ENCODE results near the gene WDR12. TPM values are rescaled to one million over a fixed set of nuclear protein-coding genes. Genes with fewer than 3 reads are reported as not detected.

The WDR12 gene
- total RNA-seq, 1 experiment from 2014 or later = 100 TPM

- no peak overlapping the region for H3K27ac ChIP-seq (ENCODE audit: low read length)
- ChIA-PET CTCF (no interaction called here), POLR2A (no interaction called here)
- H3K4me3 ChIP-seq (ENCODE audit: low read depth in 2 of 2, low read length in 2 of 2) = no peak overlapping the region
- H3K27me3 ChIP-seq (ENCODE audit: control insufficient read depth, insufficient read depth, low read length) = no peaks in the 10 kb centered on the region
- in situ Hi-C loops (cut with HindIII; ENCODE audit: low pct_unique_long_range_greater_than_20kb, low sequenced_read_pairs) = no loop called here
- H3K36me3 ChIP-seq (ENCODE audit: control insufficient read depth, insufficient read depth, low read length) = no peaks in the 10 kb centered on the region
- ATAC-seq (no peak), DNase-seq (ENCODE audit: low read depth, low spot score) (no peak)
- H3K4me1 ChIP-seq (ENCODE audit: control insufficient read depth, insufficient read depth, low read length) = no peaks in the 10 kb centered on the region
- TF ChIP-seq CTCF (IDR thresholded peaks at IDR 0.05) (no peak), SIN3A (IDR thresholded peaks at IDR 0.05; ENCODE audit: borderline replicate concordance, insufficient read depth, low read depth, low read length) (no peak), POLR2AphosphoS5 (IDR thresholded peaks at IDR 0.05; ENCODE audit: low read depth, low read length) (no peak), TCF7L2 (IDR thresholded peaks at IDR 0.05; ENCODE audit: low read depth, low read length) (no peak), REST (IDR thresholded peaks at IDR 0.05; ENCODE audit: insufficient read depth in 1 of 2, low read depth in 2 of 2, low read length in 1 of 2) (no peak)
- intact Hi-C loops (cut with micrococcal nuclease; ENCODE audit: unreplicated experiment) = no loop called here
- BruUV-seq (replicated peaks) = no TSS peak
- no peaks in the 10 kb centered on the region; the same call in 1 of the 2 replicates for H3K9me3 ChIP-seq (ENCODE audit: control insufficient read depth, insufficient read depth, low read depth, low read length)
Measured at GRCh38 chr2:202844656-202845055, 66.8 kb downstream of the WDR12 start.

GRCh38 chr2:202842690-202843089 is 68.8 kb downstream of the WDR12 start:
- no peaks in the 10 kb centered on the region; the same call in 1 of the 2 replicates for H3K9me3 ChIP-seq (ENCODE audit: control insufficient read depth, insufficient read depth, low read depth, low read length)
- H3K4me1 ChIP-seq (ENCODE audit: control insufficient read depth, insufficient read depth, low read length) = no peaks in the 10 kb centered on the region
- H3K27me3 ChIP-seq (ENCODE audit: control insufficient read depth, insufficient read depth, low read length) = no peaks in the 10 kb centered on the region
- H3K27ac ChIP-seq (ENCODE audit: low read length) = no peak overlapping the region
- CTCF ChIA-PET = no interaction called here
- no peak for TF ChIP-seq REST (IDR thresholded peaks at IDR 0.05; ENCODE audit: insufficient read depth in 1 of 2, low read depth in 2 of 2, low read length in 1 of 2)
- TF ChIP-seq TCF7L2 (IDR thresholded peaks at IDR 0.05; ENCODE audit: low read depth, low read length) = no peak
- TF ChIP-seq CTCF (IDR thresholded peaks at IDR 0.05) = no peak
- no peak for TF ChIP-seq POLR2AphosphoS5 (IDR thresholded peaks at IDR 0.05; ENCODE audit: low read depth, low read length)
- TF ChIP-seq SIN3A (IDR thresholded peaks at IDR 0.05; ENCODE audit: borderline replicate concordance, insufficient read depth, low read depth, low read length) = no peak
- no peak overlapping the region for H3K4me3 ChIP-seq (ENCODE audit: low read depth in 2 of 2, low read length in 2 of 2)
- intact Hi-C loops (cut with micrococcal nuclease; ENCODE audit: unreplicated experiment) = no loop called here
- DNase-seq (ENCODE audit: low read depth, low spot score) (no peak), ATAC-seq (no peak)
- H3K36me3 ChIP-seq (ENCODE audit: control insufficient read depth, insufficient read depth, low read length) = no peaks in the 10 kb centered on the region
- no TSS peak for BruUV-seq (replicated peaks)
- POLR2A ChIA-PET = interaction anchor here (0.7 kb wide), 1 partner anchor 120 kb away, joined by 4 read pairs; no protein-coding TSS in a partner anchor
- in situ Hi-C loops (cut with HindIII; ENCODE audit: low pct_unique_long_range_greater_than_20kb, low sequenced_read_pairs) = no loop called here
